Astrocyte of the spinal cord (primary cell): ENCODE measurements around the gene ZNF480.
"Not testable (repeated sequence)": the region's sequence is repeated elsewhere in the genome, so short reads cannot be mapped to it uniquely, and the experiment has no call there.

ENCODE experiments used
- DNase-seq: peaks from one replicate; pipeline ENCODE4 v3.0.0; 2011; ENCODE audit warnings: low read depth, low spot score
- H3K4me3 ChIP-seq: 2 replicates; pipeline ENCODE4 v1.5.1; 2011; ENCODE audit warnings: low read depth, mild to moderate bottlenecking, low read length, moderate library complexity
- in situ Hi-C: cut with HindIII; loops from 2 replicates; pipeline ENCODE4 v1.10.0; 2017; ENCODE audit warnings: low sequenced_read_pairs
- TF ChIP-seq, protein P1 (sequence below): IDR thresholded peaks from 2 replicates; pipeline ENCODE4 v1.5.1; 2012; ENCODE audit warnings: low read depth, mild to moderate bottlenecking, low read length, inconsistent platforms

Gene ZNF480

DNA sequence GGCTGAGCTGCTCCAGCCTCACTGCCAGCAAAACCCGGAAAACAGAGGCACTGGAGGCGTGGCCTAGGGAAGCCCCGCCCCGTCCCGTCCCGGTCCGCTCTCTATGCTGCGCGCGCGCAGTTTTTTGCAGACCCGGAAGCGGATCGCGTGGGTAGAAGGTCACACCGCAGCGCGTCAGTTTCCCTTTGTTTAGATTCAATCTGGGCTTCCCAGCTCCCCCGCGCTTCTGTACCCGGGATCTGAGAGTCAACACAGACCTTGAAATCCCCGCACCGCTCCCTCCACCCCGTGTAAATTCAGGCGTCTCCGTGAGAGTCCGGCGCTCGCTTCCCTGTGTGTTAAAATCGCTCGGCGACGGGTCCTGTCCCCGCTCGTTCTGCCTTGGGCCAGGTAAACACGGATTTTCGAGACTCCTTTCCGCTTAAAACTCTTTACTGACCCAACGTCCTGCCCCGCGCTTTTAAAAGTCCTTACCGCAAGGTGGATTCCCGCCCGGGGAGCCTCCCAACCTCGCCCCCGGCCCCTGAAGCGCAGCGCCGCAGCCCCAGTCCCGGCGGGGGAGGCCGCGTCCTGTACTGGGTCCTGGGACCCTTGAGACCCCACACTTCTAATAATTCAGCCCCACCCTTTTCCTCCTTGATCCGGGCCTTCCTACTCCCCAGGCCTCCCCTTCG, 39.3 kb downstream of the ZNF480 start, which contains the start of gene ZNF610:
Gene ZNF610, plus strand, starts transcription at position 127 of the 674 bp plus-strand sequence. CDS start 12,930 bp downstream, outside the sequence.
- in situ Hi-C loops, result no loop called here
- peak; percentile 84 for DNase-seq
- TF ChIP-seq, protein P1, sequence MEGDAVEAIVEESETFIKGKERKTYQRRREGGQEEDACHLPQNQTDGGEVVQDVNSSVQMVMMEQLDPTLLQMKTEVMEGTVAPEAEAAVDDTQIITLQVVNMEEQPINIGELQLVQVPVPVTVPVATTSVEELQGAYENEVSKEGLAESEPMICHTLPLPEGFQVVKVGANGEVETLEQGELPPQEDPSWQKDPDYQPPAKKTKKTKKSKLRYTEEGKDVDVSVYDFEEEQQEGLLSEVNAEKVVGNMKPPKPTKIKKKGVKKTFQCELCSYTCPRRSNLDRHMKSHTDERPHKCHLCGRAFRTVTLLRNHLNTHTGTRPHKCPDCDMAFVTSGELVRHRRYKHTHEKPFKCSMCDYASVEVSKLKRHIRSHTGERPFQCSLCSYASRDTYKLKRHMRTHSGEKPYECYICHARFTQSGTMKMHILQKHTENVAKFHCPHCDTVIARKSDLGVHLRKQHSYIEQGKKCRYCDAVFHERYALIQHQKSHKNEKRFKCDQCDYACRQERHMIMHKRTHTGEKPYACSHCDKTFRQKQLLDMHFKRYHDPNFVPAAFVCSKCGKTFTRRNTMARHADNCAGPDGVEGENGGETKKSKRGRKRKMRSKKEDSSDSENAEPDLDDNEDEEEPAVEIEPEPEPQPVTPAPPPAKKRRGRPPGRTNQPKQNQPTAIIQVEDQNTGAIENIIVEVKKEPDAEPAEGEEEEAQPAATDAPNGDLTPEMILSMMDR, result no peak
- peak within 1 kb of the TSS; percentile 72 for H3K4me3 ChIP-seq

DNA sequence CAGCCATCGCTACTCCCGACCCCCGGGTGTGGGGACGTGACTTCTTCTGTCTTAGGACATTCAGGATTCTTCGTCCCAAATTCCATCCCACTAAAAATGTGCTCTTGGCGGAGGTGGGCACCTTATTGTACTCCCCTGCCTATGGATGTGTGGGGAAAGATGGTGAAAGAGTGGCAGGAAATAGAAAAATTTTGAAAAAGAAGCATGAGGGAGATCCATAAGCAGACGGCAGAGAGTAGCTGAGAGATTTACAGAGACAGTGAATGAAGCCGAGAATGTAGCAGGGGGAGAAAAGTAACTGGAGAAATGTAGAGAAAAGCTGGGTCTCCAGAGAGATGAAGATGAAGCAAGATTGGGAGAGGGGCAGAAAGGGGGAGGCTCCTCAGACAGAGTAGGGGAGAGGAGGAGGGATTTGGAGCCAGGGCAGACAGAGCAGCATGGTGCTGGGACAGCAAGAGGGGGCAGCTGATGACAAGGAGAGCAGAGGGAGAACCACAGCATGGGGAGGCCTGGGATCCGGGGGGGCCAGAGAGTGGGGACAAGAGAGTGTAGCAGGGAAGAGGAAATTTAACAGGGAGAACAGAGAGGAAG, 39.9 kb downstream of the ZNF480 start:
- DNase-seq, result peak; percentile 7
- H3K4me3 ChIP-seq, result peak overlapping the region; percentile 72
- in situ Hi-C loops, result no loop called here
- TF ChIP-seq, protein P1, result no peak

DNA sequence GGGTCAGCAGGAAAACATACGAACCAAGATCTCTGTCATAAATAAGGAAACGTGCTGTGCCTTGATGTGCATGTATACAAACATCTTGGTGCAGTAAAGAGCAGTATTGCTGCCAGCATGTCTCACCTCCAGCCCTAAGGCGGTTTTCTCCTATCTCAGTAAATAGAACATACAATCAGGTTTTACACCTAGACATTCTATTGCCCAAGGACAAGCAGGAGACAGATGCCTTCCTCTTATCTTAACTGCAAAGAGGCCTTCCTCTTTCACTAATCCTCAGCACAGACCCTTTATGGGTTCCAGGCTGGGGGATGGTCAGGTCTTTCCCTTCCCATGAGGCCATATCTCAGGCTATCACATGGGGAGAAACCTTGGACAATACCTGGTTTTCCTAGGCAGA, 42.1 kb downstream of the ZNF480 start:
- DNase-seq, in situ Hi-C loops: not testable (repeated sequence)

DNA sequence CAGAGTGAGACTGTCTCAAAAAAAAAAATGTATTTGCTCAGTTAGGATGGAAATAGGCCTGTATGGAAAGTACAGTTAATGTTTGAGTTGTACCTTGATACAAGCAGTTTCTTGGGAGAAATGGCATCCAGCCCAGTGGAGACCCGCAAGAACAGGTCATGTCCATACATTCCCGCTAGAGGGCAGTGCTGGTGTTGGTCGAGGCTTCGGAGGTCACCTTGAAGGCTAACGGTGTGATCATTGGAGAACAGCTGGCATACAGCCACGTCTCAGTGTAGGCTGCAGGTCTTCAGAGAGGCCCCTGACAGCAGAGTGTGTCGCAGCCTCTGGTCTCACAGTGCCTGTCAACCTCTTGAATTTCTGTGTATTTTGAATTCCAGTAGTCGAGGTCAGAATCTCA, 46.6 kb downstream of the ZNF480 start:
- no peak overlapping the region for H3K4me3 ChIP-seq
- TF ChIP-seq, protein P1, result peak; percentile 35
- DNase-seq, result no peak
- in situ Hi-C loops, result no loop called here

More for the DNA sequence above, 42.1 kb downstream of the ZNF480 start:
- H3K4me3 ChIP-seq, result not testable (repeated sequence)

DNA sequence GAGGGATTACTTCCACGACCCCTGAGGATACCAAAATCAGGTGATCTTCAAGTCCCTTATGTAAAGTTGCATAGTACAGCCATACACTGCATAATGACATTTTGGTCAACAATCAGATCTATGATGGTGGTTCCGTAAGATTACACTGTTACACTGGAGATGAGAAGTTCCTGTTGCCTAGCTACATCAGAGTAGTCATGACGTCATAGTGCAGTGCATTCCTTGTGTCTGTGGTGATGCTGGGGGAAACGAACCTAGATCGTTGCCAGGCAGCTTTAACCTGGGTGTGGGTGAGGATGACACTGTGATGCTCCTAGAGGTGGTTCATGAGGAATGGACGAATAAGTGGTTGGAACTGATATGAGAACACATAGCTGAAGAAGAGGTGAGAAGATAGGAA, 48.2 kb downstream of the ZNF480 start:
- TF ChIP-seq, protein P1, result no peak
- no peak for DNase-seq
- in situ Hi-C loops, result no loop called here
- no peak overlapping the region for H3K4me3 ChIP-seq

DNA sequence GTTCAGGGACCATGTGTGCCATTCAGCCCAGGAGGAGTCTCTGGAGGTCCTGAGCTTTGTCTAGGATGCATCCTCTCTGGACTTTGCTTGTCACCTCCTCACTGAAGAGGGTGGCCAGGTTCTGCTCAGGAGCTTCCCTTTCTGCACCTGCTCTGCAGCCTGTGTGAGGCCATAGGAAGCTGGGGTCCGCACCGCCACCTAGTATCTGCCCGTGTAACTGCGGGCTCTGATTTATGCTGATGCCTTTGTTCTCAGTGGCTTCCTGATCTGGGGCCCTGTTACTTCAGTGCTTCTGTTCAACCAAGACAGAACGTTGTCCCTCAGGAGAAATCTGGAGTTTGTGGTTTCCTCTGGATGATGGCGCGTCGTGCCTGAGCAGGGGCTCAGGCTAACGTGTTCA, 54.5 kb downstream of the ZNF480 start:
- no peak for DNase-seq
- no peak overlapping the region for H3K4me3 ChIP-seq
- TF ChIP-seq, protein P1, result no peak
- in situ Hi-C loops, result no loop called here

DNA sequence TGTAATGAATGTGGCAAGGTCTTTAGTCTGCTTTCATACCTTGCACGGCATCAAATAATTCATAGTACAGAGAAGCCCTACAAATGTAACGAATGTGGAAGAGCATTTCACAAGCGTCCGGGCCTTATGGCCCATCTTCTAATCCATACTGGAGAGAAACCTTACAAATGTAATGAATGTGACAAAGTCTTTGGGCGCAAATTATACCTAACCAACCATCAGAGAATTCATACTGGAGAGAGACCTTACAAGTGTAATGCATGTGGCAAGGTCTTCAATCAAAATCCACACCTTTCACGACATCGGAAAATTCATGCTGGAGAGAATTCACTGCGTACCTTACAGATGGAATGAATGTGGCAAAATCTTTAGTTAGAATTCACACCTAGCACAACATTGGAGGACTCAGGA, 69.5 kb downstream of the ZNF480 start:
- TF ChIP-seq, protein P1, result no peak
- H3K4me3 ChIP-seq, result no peak overlapping the region
- in situ Hi-C loops, result no loop called here

More for the DNA sequence above, 69.5 kb downstream of the ZNF480 start:
- no peak for DNase-seq
